K562 (cell line): ENCODE data around the gene RELL2. TPM values are rescaled to one million over a fixed set of nuclear protein-coding genes. Genes with fewer than 3 reads are reported as not detected.
A peak's percentile ranks its signal among the peaks of the same experiment; 100 is the strongest.

Source experiments
- ATAC-seq: fragments of 200-7000 bp; cut with Tn5 transposase; 3 replicates; pipeline ENCODE4 v1.9.1; 2020; ENCODE audit warnings: moderate library complexity
- BruUV-seq: library from RNA; stranded (reverse); fragments of 400-500 nt; replicated peaks from 2 replicates; lab custom pipeline; 2021; lab: Mats Ljungman, UMichigan
- CTCF ChIA-PET: fragments of 300-600 bp; formaldehyde crosslinking; extraction: SDS; loops from one replicate; lab custom pipeline; 2021; ENCODE audit warnings: low intra/inter-chr PET ratio; lab: Yijun Ruan, JAX
- POLR2A ChIA-PET: fragments of 300-600, 350-650 bp; sonication (Branson Sonifier 250); formaldehyde crosslinking; extraction: SDS; loops from one replicate; lab custom pipeline; 2021; ENCODE audit warnings: antibody characterized with exemption, inconsistent platforms; lab: Yijun Ruan, JAX
- DNase-seq, 4 experiments: peaks; one replicate each; pipeline versions ENCODE4 v3.0.0 to v3.0.0-alpha.2; 2011 to 2018; ENCODE audit warnings: low spot score in 3 of 4, mixed read lengths in 3 of 4; ENCODE audit errors: extremely low read depth in 1 of 4
- FAIRE-seq: peaks from 2 replicates; lab custom pipeline; 2011; peaks lifted over from hg19 to GRCh38; lab: Jason Lieb, UNC
- H2AFZ ChIP-seq: 2 replicates; pipeline ENCODE4 v1.6.0; 2011; ENCODE audit warnings: low read depth, low read length, control low read depth, inconsistent platforms
- H3K27ac ChIP-seq: fragments of 200-600 bp; 3 replicates; pipeline ENCODE4 v1.8.0; 2011; ENCODE audit warnings: low read depth, mild to moderate bottlenecking, control low read depth, inconsistent platforms, low read length, moderate library complexity, mixed read lengths; ENCODE audit errors: extremely low read depth
- H3K27me3 ChIP-seq, 2 experiments: fragments of 300-600 bp in 1 of 2; 2 replicates in 1 of 2; 3 replicates in 1 of 2; pipeline versions ENCODE4 v1.6.0 to v1.8.0; 2011; ENCODE audit warnings: inconsistent platforms in 2 of 2, low read length in 2 of 2, mild to moderate bottlenecking in 1 of 2, mixed read lengths in 1 of 2, moderate library complexity in 1 of 2; ENCODE audit not compliant: control insufficient read depth in 2 of 2, insufficient read depth in 2 of 2
- H3K36me3 ChIP-seq: fragments of 300-600 bp; 3 replicates; pipeline ENCODE4 v1.8.0; 2011; ENCODE audit warnings: mild to moderate bottlenecking, low read length, inconsistent platforms; ENCODE audit not compliant: control insufficient read depth, insufficient read depth
- H3K4me1 ChIP-seq, 2 experiments: fragments of 200-600 bp in 1 of 2; replicated peaks in 1 of 2; 2 replicates in 1 of 2; 3 replicates in 1 of 2; pipeline versions ENCODE4 v1.5.1 to v1.8.0; 2011; ENCODE audit warnings: inconsistent platforms in 2 of 2, low read length in 2 of 2, mild to moderate bottlenecking in 1 of 2, mixed read lengths in 1 of 2, moderate library complexity in 1 of 2; ENCODE audit not compliant: control insufficient read depth in 2 of 2, insufficient read depth in 2 of 2
- H3K4me2 ChIP-seq: 2 replicates; pipeline ENCODE4 v1.6.1; 2011; ENCODE audit warnings: low read length, control low read depth, inconsistent platforms, mixed read lengths; ENCODE audit not compliant: insufficient read depth
- H3K4me3 ChIP-seq: fragments of 200-600 bp; sonication (generic), shearing (Covaris generic); 2 replicates; pipeline ENCODE4 v1.5.1; 2016; ENCODE audit warnings: control low read depth, inconsistent platforms
- H3K79me2 ChIP-seq: fragments of 200-600 bp; 3 replicates; pipeline ENCODE4 v1.8.0; 2011; ENCODE audit warnings: low read length, inconsistent platforms; ENCODE audit not compliant: control insufficient read depth, insufficient read depth
- H3K9ac ChIP-seq, 2 experiments: 2 replicates each; pipeline versions ENCODE4 v1.6.0 to v1.6.1; 2011; ENCODE audit warnings: low read depth in 2 of 2, low read length in 2 of 2, control low read depth in 1 of 2, inconsistent platforms in 1 of 2, mild to moderate bottlenecking in 1 of 2, mixed read lengths in 1 of 2; ENCODE audit not compliant: insufficient read depth in 1 of 2
- H3K9me1 ChIP-seq: one replicate; pipeline ENCODE4 v1.6.0; 2011; ENCODE audit warnings: inconsistent platforms, mild to moderate bottlenecking, low read length, moderate library complexity; ENCODE audit not compliant: control insufficient read depth, insufficient read depth
- H3K9me3 ChIP-seq: replicated peaks from 2 replicates; pipeline ENCODE4 v1.5.1; 2011; ENCODE audit warnings: low read depth, low read length, inconsistent platforms; ENCODE audit not compliant: control insufficient read depth, insufficient read depth
- H4K20me1 ChIP-seq: replicated peaks from 2 replicates; pipeline ENCODE4 v1.6.1; 2011; ENCODE audit warnings: low read length, inconsistent platforms, mixed read lengths; ENCODE audit not compliant: control insufficient read depth, insufficient read depth
- NCOA4 ChIP-seq: fragments of 450-650 bp; IDR thresholded peaks from 2 replicates; pipeline ENCODE4 v1.6.1; 2018; ENCODE audit warnings: mild to moderate bottlenecking; ENCODE audit not compliant: partially characterized antibody
- SIN3A ChIP-seq, 2 experiments: fragments of 150-350 bp in 1 of 2; IDR thresholded peaks; 2 replicates each; pipeline ENCODE4 v1.6.1; 2011 to 2016; ENCODE audit warnings: borderline replicate concordance in 2 of 2, low read depth in 2 of 2, low read length in 2 of 2, mild to moderate bottlenecking in 2 of 2, moderate library complexity in 2 of 2; ENCODE audit not compliant: control insufficient read depth in 1 of 2
- XRCC4 ChIP-seq: IDR thresholded peaks from one replicate; pipeline ENCODE4 v1.6.1; 2011; ENCODE audit not compliant: insufficient read depth, insufficient read length; ENCODE audit errors: extremely low read depth
- ZNF584 ChIP-seq: fragments of 200-800 bp; sonication (Bioruptor generic); IDR thresholded peaks from 2 replicates; pipeline ENCODE4 v1.6.1; 2016; ENCODE audit warnings: low read depth, mild to moderate bottlenecking, missing genetic modification characterization, missing compliant biosample characterization
- WGBS: fragments of 100-300 bp; shearing (Covaris generic); methylation state at CpG from one replicate; pipeline ENCODE4 v1.1.6; 2016; ENCODE audit warnings: low coverage, mixed read lengths; ENCODE audit not compliant: insufficient coverage; ENCODE audit errors: missing lambda C conversion rate; 5-methylcytosine and 5-hydroxymethylcytosine counted together
- in situ Hi-C: fragments of 300-500 bp; cut with MboI; formaldehyde crosslinking; loops from 4 replicates; pipeline ENCODE4 v1.15.0; 2018; ENCODE audit warnings: inconsistent platforms, mixed read lengths
- intact Hi-C: fragments of 100-400 bp; cut with micrococcal nuclease; formaldehyde crosslinking; loops from 2 replicates; pipeline ENCODE4 v1.14.2; 2022
- polyA plus RNA-seq, 8 experiments: library from polyadenylated mRNA; depleted of rRNA in 4 of 8; stranded (reverse) in 5 of 8; unstranded in 3 of 8; fragments of >200 nt; fragmentation: Nextera tagmentation in 2 of 8; fragmentation: Illumina TruSeq in 1 of 8; extraction: Ambion mirVana in 2 of 8; extraction: Trizol in 1 of 8; gene quantifications; 2 replicates each; pipeline versions ENCODE4 v1.2.1 to v1.2.3, GENCODE V29; 2011 to 2014; ENCODE audit warnings: inconsistent platforms in 1 of 8, missing spikeins in 1 of 8
- total RNA-seq, 7 experiments: library from RNA; depleted of rRNA in 6 of 7; stranded (reverse); fragments of >200 nt in 6 of 7; fragmentation: Illumina TruSeq in 2 of 7; extraction: Trizol in 2 of 7; gene quantifications; 2 replicates each; pipeline versions ENCODE4 v1.2.1 to v1.2.3, GENCODE V29; 2011 to 2021; ENCODE audit warnings: low replicate concordance in 1 of 7
- TF ChIP-seq, protein P1 (sequence below): sonication (generic); formaldehyde crosslinking; IDR thresholded peaks from 2 replicates; pipeline ENCODE4 v1.8.0; 2023; ENCODE audit warnings: mild to moderate bottlenecking, missing genetic modification reagents
- TF ChIP-seq, protein P2 (sequence below), 2 experiments: fragments of 450-650 bp; conservative IDR thresholded peaks; 2 replicates each; pipeline ENCODE4 v1.6.1; 2017; ENCODE audit warnings: mild to moderate bottlenecking in 2 of 2, moderate library complexity in 2 of 2
- TF ChIP-seq, protein P3 (sequence below): sonication (generic); formaldehyde crosslinking; IDR thresholded peaks from 2 replicates; pipeline ENCODE4 v1.8.1; 2023; ENCODE audit warnings: mild to moderate bottlenecking, missing genetic modification reagents
- TF ChIP-seq, protein P4 (sequence below): fragments of 450-650 bp; IDR thresholded peaks from 2 replicates; pipeline ENCODE4 v1.6.1; 2016; ENCODE audit warnings: mild to moderate bottlenecking

RELL2 gene
- total and polyA plus RNA-seq, 9 of the 15 experiments (the other 6 are each of a cell fraction or from before 2014, with no cell fraction given): 0.06 to 36.0 (median 14.3) TPM

DNA sequence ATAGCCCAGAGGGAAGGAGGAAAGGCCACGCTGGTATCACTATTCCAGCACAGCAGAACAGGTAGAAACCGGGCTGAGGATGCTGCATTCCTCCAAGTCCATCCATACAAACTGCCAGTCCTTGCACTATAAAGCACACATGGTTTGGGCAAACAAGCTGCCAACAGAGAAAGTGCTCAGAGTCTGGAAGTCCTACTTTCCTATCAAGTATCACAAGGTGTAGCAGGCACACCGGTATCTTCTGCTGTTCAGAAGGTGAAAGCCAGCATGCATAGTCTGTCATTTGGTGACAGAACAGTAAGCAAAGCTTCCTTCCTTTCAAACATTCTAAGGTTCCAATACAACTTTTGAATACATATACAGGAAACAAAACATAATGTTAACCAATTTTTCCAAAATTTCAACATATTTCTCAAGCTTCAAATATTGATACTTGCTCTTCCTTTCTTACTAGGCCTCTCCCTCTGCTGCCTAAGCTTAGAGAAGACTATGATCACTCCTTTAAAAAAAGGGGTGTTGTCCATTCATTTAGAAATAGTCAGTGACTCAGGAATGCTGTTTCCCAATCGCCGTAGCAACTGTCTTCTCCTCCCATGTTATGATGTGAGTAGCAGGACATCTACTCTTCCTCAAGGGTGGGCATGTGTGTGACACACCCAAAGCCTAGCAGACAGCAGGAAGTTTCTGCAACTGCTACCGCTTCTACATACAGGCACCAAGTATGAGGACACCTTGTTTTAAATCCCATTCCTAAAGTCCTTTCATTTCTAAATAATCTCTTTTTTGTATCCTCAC lies 32.7 kb upstream of the RELL2 start (continued):
- TF ChIP-seq ZNF584 (CRISPR knock-in tag): no peak
- peak in 1 of 2 experiments; percentile 26; a peak in 1 of 4 replicates for TF ChIP-seq SIN3A (IDR thresholded peaks at IDR 0.05; ENCODE audit: borderline replicate concordance in 2 of 2, control insufficient read depth in 1 of 2, low read depth in 2 of 2, low read length in 2 of 2)
- TF ChIP-seq, all 486 proteins: peak for 44

DNA sequence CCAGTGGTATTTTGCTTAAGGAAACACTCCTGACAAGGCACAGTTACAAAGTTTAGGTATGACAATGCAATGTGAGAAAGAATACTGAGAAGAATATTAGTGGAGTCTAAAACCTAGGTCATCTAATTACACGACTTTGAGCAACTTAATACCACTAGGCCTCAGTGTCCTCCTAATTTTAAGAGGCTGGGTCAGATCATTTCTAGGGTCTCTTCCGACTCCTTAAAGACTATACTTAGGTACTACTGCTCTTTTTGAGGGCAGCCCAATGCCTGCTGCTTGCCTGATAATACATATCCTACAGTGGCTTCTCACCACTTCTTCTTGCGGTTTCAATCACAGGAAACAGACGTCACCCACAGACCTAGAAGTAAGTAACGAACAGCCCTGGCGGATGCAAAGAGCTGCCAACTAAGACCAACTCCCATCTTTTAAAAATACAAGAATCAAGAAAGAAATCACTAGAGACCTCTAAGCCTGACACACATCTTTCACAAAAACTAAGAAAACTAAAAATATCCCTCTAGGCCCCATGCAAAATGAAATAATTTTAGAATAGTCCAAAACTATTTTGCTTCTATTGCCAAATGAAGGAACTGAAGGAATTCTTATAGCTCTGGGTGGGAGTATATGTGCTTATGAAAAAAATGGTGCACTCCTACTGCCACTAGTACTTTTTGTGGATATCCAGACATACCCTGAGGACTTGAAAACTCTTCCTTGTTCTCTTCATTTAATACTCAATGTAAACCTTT lies 31.1 kb upstream of the RELL2 start:
- CTCF ChIA-PET: no interaction called here
- in situ Hi-C loops: no loop called here
- H3K4me1 ChIP-seq: peaks cover 9 to 54% of the 10 kb centered on the region in 2 experiments; a peak in 4 of 5 replicates
- TF ChIP-seq, protein P1, sequence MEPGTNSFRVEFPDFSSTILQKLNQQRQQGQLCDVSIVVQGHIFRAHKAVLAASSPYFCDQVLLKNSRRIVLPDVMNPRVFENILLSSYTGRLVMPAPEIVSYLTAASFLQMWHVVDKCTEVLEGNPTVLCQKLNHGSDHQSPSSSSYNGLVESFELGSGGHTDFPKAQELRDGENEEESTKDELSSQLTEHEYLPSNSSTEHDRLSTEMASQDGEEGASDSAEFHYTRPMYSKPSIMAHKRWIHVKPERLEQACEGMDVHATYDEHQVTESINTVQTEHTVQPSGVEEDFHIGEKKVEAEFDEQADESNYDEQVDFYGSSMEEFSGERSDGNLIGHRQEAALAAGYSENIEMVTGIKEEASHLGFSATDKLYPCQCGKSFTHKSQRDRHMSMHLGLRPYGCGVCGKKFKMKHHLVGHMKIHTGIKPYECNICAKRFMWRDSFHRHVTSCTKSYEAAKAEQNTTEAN (CRISPR knock-in tag): no peak
- TF ChIP-seq, protein P2, sequence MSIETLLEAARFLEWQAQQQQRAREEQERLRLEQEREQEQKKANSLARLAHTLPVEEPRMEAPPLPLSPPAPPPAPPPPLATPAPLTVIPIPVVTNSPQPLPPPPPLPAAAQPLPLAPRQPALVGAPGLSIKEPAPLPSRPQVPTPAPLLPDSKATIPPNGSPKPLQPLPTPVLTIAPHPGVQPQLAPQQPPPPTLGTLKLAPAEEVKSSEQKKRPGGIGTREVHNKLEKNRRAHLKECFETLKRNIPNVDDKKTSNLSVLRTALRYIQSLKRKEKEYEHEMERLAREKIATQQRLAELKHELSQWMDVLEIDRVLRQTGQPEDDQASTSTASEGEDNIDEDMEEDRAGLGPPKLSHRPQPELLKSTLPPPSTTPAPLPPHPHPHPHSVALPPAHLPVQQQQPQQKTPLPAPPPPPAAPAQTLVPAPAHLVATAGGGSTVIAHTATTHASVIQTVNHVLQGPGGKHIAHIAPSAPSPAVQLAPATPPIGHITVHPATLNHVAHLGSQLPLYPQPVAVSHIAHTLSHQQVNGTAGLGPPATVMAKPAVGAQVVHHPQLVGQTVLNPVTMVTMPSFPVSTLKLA (conservative IDR thresholded peaks at IDR 0.05): 0 out of 4 replicates have a peak, but pooled peaks of 1 of the 2 experiments have one; percentile 31
- TF ChIP-seq XRCC4 (no peak), NCOA4 (no peak)
- TF ChIP-seq, protein P3, sequence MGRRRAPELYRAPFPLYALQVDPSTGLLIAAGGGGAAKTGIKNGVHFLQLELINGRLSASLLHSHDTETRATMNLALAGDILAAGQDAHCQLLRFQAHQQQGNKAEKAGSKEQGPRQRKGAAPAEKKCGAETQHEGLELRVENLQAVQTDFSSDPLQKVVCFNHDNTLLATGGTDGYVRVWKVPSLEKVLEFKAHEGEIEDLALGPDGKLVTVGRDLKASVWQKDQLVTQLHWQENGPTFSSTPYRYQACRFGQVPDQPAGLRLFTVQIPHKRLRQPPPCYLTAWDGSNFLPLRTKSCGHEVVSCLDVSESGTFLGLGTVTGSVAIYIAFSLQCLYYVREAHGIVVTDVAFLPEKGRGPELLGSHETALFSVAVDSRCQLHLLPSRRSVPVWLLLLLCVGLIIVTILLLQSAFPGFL (CRISPR knock-in tag): no peak
- TF ChIP-seq, protein P4, sequence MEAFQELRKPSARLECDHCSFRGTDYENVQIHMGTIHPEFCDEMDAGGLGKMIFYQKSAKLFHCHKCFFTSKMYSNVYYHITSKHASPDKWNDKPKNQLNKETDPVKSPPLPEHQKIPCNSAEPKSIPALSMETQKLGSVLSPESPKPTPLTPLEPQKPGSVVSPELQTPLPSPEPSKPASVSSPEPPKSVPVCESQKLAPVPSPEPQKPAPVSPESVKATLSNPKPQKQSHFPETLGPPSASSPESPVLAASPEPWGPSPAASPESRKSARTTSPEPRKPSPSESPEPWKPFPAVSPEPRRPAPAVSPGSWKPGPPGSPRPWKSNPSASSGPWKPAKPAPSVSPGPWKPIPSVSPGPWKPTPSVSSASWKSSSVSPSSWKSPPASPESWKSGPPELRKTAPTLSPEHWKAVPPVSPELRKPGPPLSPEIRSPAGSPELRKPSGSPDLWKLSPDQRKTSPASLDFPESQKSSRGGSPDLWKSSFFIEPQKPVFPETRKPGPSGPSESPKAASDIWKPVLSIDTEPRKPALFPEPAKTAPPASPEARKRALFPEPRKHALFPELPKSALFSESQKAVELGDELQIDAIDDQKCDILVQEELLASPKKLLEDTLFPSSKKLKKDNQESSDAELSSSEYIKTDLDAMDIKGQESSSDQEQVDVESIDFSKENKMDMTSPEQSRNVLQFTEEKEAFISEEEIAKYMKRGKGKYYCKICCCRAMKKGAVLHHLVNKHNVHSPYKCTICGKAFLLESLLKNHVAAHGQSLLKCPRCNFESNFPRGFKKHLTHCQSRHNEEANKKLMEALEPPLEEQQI: peak; percentile 54; the same call in 1 of the 2 replicates

More for the DNA sequence above, 31.1 kb upstream of the RELL2 start:
- intact Hi-C loops: loop anchor here (1.0 to 2.0 kb wide), 2 partner anchors 8 to 13 kb away; partner anchors contain the start of gene DIAPH1
- peak in 3 of 4 experiments; percentile 17 to 93 (median 73) for DNase-seq
- H3K79me2 ChIP-seq: peaks cover 99% of the 10 kb centered on the region
- no peaks in the 10 kb centered on the region for H3K27me3 ChIP-seq
- H3K9ac ChIP-seq: peak overlapping the region in 1 of 2 experiments; percentile 51; a peak in 2 of 4 replicates
- H2AFZ ChIP-seq: no peak overlapping the region
- no TSS peak for BruUV-seq
- FAIRE-seq: peak; percentile 97
- H4K20me1 ChIP-seq: 0 out of 2 replicates have a peak, but pooled peaks cover 4% of the 10 kb centered on the region
- POLR2A ChIA-PET: interaction anchor here (0.5 to 2.1 kb wide), 5 partner anchors 9 to 91 kb away, joined by 3 to 17 read pairs (median 7); no protein-coding TSS in a partner anchor
- peak overlapping the region; percentile 86 for H3K27ac ChIP-seq
- H3K9me3 ChIP-seq: no peaks in the 10 kb centered on the region
- H3K4me2 ChIP-seq: peak overlapping the region; percentile 66
- no peaks in the 10 kb centered on the region for H3K9me1 ChIP-seq
- WGBS: 0% methylated on average over 6 of the region's 6 CpGs
- no peak overlapping the region for H3K4me3 ChIP-seq
- H3K36me3 ChIP-seq: peaks cover 52% of the 10 kb centered on the region
- ATAC-seq: peak; percentile 86
